Measurements from ENCODE around the gene RRP1B.

DNA sequence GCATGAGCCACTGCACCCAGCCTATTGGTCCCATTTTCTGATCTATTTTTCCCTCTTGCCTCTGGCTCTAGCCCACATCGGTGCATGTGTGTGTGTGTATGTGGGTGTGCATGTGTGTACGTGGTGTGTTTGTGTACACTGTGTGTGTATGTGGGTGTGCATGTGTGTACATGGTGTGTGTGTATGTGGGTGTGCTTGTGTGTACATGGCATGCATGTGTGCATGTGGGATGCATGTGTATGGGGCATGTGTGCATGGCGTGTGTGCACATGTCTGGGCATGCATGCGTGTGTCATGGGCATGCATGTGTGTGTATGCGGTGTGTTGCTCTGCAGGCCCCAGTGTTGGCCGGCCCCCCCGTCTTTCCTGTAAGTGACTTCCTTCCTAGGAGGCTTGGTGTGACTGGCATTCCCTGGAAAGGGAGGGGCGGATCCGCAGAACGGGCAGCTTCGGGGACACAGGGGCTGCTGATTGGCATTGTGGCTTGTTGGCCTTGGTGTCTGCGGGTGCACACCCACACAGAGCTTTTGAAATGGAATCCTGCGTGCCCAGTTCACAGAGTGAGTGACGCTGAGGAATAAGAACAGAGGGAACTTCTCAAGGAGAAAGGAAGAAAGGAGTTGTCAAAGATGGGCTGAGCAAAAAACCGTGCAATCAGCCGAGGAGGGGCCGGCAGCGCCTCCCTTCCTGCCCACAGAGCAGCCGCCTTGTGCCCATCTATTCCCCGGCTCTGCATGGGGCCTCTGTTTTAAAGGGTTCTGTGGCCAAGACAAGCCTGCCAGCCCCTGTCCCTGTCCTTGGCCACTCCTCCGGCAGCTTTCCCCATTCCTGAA lies 67.5 kb downstream of the RRP1B start:
- no peak for TF ChIP-seq CTCF (conservative IDR thresholded peaks at IDR 0.05; ENCODE audit: low read depth, low read length)
- TF ChIP-seq EZH2 (IDR thresholded peaks at IDR 0.05; ENCODE audit: low read length, unreplicated experiment) = no peak
- TF ChIP-seq EZH2phosphoT487 (IDR thresholded peaks at IDR 0.05; ENCODE audit: borderline replicate concordance, low read length) = no peak

All from PC-3 (cell line).